Measurements from ENCODE around the gene EARS2.

GRCh38 chr16:23486480-23486879, 70.7 kb downstream of the EARS2 start:
- TF ChIP-seq POLR2A (IDR thresholded peaks at IDR 0.05), result no peak
- TF ChIP-seq, protein P1, sequence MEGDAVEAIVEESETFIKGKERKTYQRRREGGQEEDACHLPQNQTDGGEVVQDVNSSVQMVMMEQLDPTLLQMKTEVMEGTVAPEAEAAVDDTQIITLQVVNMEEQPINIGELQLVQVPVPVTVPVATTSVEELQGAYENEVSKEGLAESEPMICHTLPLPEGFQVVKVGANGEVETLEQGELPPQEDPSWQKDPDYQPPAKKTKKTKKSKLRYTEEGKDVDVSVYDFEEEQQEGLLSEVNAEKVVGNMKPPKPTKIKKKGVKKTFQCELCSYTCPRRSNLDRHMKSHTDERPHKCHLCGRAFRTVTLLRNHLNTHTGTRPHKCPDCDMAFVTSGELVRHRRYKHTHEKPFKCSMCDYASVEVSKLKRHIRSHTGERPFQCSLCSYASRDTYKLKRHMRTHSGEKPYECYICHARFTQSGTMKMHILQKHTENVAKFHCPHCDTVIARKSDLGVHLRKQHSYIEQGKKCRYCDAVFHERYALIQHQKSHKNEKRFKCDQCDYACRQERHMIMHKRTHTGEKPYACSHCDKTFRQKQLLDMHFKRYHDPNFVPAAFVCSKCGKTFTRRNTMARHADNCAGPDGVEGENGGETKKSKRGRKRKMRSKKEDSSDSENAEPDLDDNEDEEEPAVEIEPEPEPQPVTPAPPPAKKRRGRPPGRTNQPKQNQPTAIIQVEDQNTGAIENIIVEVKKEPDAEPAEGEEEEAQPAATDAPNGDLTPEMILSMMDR (IDR thresholded peaks at IDR 0.05), result no peak
